ENCODE data around the gene DIP2A. TPM values are rescaled to one million over a fixed set of nuclear protein-coding genes. Genes with fewer than 3 reads are reported as not detected.

DIP2A gene
- total RNA-seq, 2 donors from 2014 or later, result 50.1 to 53.4 TPM

GRCh38 chr21:46613391-46613790 lies 154.7 kb downstream of the DIP2A start:
- no peak overlapping the region for H3K4me3 Mint-ChIP-seq
- peaks cover 0 to 1% of the 10 kb centered on the region in 2 donors for H3K9me3 Mint-ChIP-seq
- peaks cover 7% of the 10 kb centered on the region for H3K4me1 Mint-ChIP-seq (ENCODE audit: low read depth)
- H3K36me3 Mint-ChIP-seq (ENCODE audit: insufficient read depth in 2 of 2), result peaks cover 0 to 1% of the 10 kb centered on the region in 2 donors
- DNase-seq (no peak), ATAC-seq (replicated peaks in 1 of 2) (no peak)
- no peak overlapping the region for H3K27ac Mint-ChIP-seq
- no peaks in the 10 kb centered on the region for H3K27me3 Mint-ChIP-seq (ENCODE audit: low read depth)

- no peak overlapping the region for H3K4me3 Mint-ChIP-seq
- no peaks in the 10 kb centered on the region for H3K27me3 Mint-ChIP-seq (ENCODE audit: low read depth)
- DNase-seq (no peak), ATAC-seq (replicated peaks in 1 of 2) (no peak)
- peaks cover 0 to 1% of the 10 kb centered on the region in 2 donors for H3K9me3 Mint-ChIP-seq
- H3K27ac Mint-ChIP-seq, result no peak overlapping the region
- H3K36me3 Mint-ChIP-seq (ENCODE audit: insufficient read depth in 2 of 2), result peaks cover 0 to 1% of the 10 kb centered on the region in 2 donors
- peaks cover 13% of the 10 kb centered on the region for H3K4me1 Mint-ChIP-seq (ENCODE audit: low read depth)
Observed at GRCh38 chr21:46616050-46616449, 157.4 kb downstream of the DIP2A start.

- no peak for ATAC-seq (replicated peaks in 1 of 2)
- peaks cover 0 to 1% of the 10 kb centered on the region in 2 donors for H3K9me3 Mint-ChIP-seq
- H3K27ac Mint-ChIP-seq, result no peak overlapping the region
Observed at GRCh38 chr21:46616656-46617055, 158.0 kb downstream of the DIP2A start.

GRCh38 chr21:46617267-46618051 lies 158.8 kb downstream of the DIP2A start:
- peak in 1 of 2 donors; percentile 62 for ATAC-seq (replicated peaks in 1 of 2)
- Mint-ChIP-seq H3K27ac (no peak overlapping the region), H3K4me3 (no peak overlapping the region), H3K27me3 (ENCODE audit: low read depth) (no peaks in the 10 kb centered on the region), H3K4me1 (ENCODE audit: low read depth) (peaks cover 27% of the 10 kb centered on the region), H3K36me3 (ENCODE audit: insufficient read depth in 2 of 2) (peaks cover 0 to 1% of the 10 kb centered on the region in 2 donors), H3K9me3 (peaks cover 0 to 1% of the 10 kb centered on the region in 2 donors)
- DNase-seq, result no peak

More at GRCh38 chr21:46616656-46617055, 158.0 kb downstream of the DIP2A start:
- Mint-ChIP-seq H3K27me3 (ENCODE audit: low read depth) (no peaks in the 10 kb centered on the region), H3K4me1 (ENCODE audit: low read depth) (peaks cover 19% of the 10 kb centered on the region), H3K4me3 (no peak overlapping the region), H3K36me3 (ENCODE audit: insufficient read depth in 2 of 2) (peaks cover 0 to 1% of the 10 kb centered on the region in 2 donors)
- DNase-seq, result no peak

- no peak for DNase-seq
- H3K27me3 Mint-ChIP-seq (ENCODE audit: low read depth), result no peaks in the 10 kb centered on the region
- H3K36me3 Mint-ChIP-seq (ENCODE audit: insufficient read depth in 2 of 2), result peaks cover 0 to 1% of the 10 kb centered on the region in 2 donors
- H3K4me3 Mint-ChIP-seq, result no peak overlapping the region
- no peak overlapping the region for H3K27ac Mint-ChIP-seq
- peaks cover 35% of the 10 kb centered on the region for H3K4me1 Mint-ChIP-seq (ENCODE audit: low read depth)
- no peak for ATAC-seq (replicated peaks in 1 of 2)
- H3K9me3 Mint-ChIP-seq, result no peaks in the 10 kb centered on the region
Observed at GRCh38 chr21:46618738-46619379, 160.2 kb downstream of the DIP2A start.

Other genes starting within 250 kb of the DIP2A start
- gene LSS, start 230.1 kb upstream of the DIP2A start, total RNA-seq, result 10 to 100 TPM; 18.9 to 22.4 TPM
- gene MCM3AP, start 173.3 kb upstream of the DIP2A start, total RNA-seq, result 100 to 1,000 TPM; 120 to 121 TPM
- 10 to 100 TPM; 22.3 to 25.7 TPM for gene YBEY, start 172.5 kb upstream of the DIP2A start, total RNA-seq
- gene C21orf58, start 135.0 kb upstream of the DIP2A start, total RNA-seq, result 10 to 100 TPM; 37.5 to 39.8 TPM
- 10 to 100 TPM; 69.6 to 83.5 TPM for gene PCNT, start 134.7 kb upstream of the DIP2A start, total RNA-seq
- under 1 TPM in 1 of 2 donors, not detected in 1; 0.72 TPM for gene S100B, start 146.2 kb downstream of the DIP2A start, total RNA-seq
- gene PRMT2, start 176.8 kb downstream of the DIP2A start, total RNA-seq, result 10 to 100 TPM; 81.3 to 95.1 TPM